CD4-positive, alpha-beta T cell (primary cell): ENCODE data around the gene INSYN2B. TPM values are rescaled to one million over a fixed set of nuclear protein-coding genes. Genes with fewer than 3 reads are reported as not detected.

Source experiments
- ATAC-seq: fragments of 200-7000 bp; cut with Tn5 transposase; one replicate; pipeline ENCODE4 v1.10.0; 2022; ENCODE audit warnings: mild to moderate bottlenecking; ENCODE audit not compliant: poor library complexity
- CTCF ChIA-PET: fragments of 350-600 bp; sonication (Branson Sonifier 250); formaldehyde crosslinking; loops from one replicate; lab custom pipeline; 2021; ENCODE audit warnings: antibody characterized with exemption, inconsistent platforms; lab: Charles Lee
- POLR2A ChIA-PET: fragments of 350-600 bp; sonication (Branson Sonifier 250); formaldehyde crosslinking; loops from one replicate; lab custom pipeline; 2021; ENCODE audit warnings: antibody characterized with exemption, inconsistent platforms; lab: Charles Lee
- DNase-seq, 14 experiments: peaks; one replicate each; pipeline ENCODE4 v3.0.0-alpha.2; 2013 to 2020; ENCODE audit warnings: mixed read lengths in 2 of 14
- H3K27ac ChIP-seq, 2 donors: one replicate each; pipeline versions ENCODE4 v1.5.1 to v1.7.0; 2013; ENCODE audit warnings: low read length in 2 of 2, low read depth in 1 of 2, mild to moderate bottlenecking in 1 of 2
- H3K27me3 ChIP-seq, 2 experiments: 1 replicate in 1 of 2; 2 replicates in 1 of 2; pipeline versions ENCODE4 v1.6.1 to v1.7.0; 2013; ENCODE audit warnings: low read length in 2 of 2, control low read depth in 1 of 2, mild to moderate bottlenecking in 1 of 2, moderate library complexity in 1 of 2; ENCODE audit not compliant: insufficient read depth in 2 of 2, control insufficient read depth in 1 of 2
- H3K36me3 ChIP-seq: one replicate; pipeline ENCODE4 v1.6.1; 2013; ENCODE audit warnings: low read length, control low read depth; ENCODE audit not compliant: insufficient read depth
- H3K4me1 ChIP-seq: one replicate; pipeline ENCODE4 v1.6.1; 2013; ENCODE audit warnings: low read length, control low read depth; ENCODE audit not compliant: insufficient read depth
- H3K4me3 ChIP-seq: one replicate; pipeline ENCODE4 v1.5.1; 2013; ENCODE audit warnings: mild to moderate bottlenecking, low read length, moderate library complexity
- H3K9me3 ChIP-seq, 2 experiments: 1 replicate in 1 of 2; 2 replicates in 1 of 2; pipeline versions ENCODE4 v1.6.1 to v1.7.0; 2013; ENCODE audit warnings: low read length in 2 of 2, mild to moderate bottlenecking in 2 of 2, control low read depth in 1 of 2, moderate library complexity in 1 of 2; ENCODE audit not compliant: control insufficient read depth in 1 of 2, insufficient read depth in 1 of 2
- H3K27ac Mint-ChIP-seq: one replicate; pipeline ENCODE4 v1.8.0; 2020; ENCODE audit warnings: mixed read lengths
- H3K27me3 Mint-ChIP-seq: one replicate; pipeline ENCODE4 v1.8.0; 2021; ENCODE audit warnings: mixed read lengths
- H3K36me3 Mint-ChIP-seq: one replicate; pipeline ENCODE4 v1.8.0; 2021; ENCODE audit warnings: low read depth, mixed read lengths
- H3K4me1 Mint-ChIP-seq: one replicate; pipeline ENCODE4 v1.8.0; 2021; ENCODE audit warnings: low read depth, mixed read lengths
- H3K4me3 Mint-ChIP-seq: one replicate; pipeline ENCODE4 v1.8.0; 2020; ENCODE audit warnings: mild to moderate bottlenecking, mixed read lengths
- H3K9me3 Mint-ChIP-seq: one replicate; pipeline ENCODE4 v1.8.0; 2020; ENCODE audit warnings: mixed read lengths
- CTCF ChIP-seq: fragments of 200-600 bp; IDR thresholded peaks from one replicate; pipeline ENCODE4 v1.8.0; 2022; ENCODE audit warnings: antibody characterized with exemption, mild to moderate bottlenecking
- intact Hi-C, 2 experiments: fragments of 100-400 bp; cut with DNase I in 1 of 2; cut with micrococcal nuclease in 1 of 2; formaldehyde crosslinking; loops; one replicate each; pipeline versions ENCODE4 v1.15.1 to v1.9.0; 2023 to 2025; cut with DNase I, micrococcal nuclease
- total RNA-seq, 174 experiments: library from RNA in 2 of 174; stranded (reverse) in 2 of 174; gene quantifications; one replicate each; pipeline ENCODE4 v1.2.3 and lab custom pipeline; 2021 to 2026

The INSYN2B gene
- total RNA-seq, 2 experiments from 2014 or later: not detected

- TF ChIP-seq CTCF: no peak
- ChIA-PET CTCF (no interaction called here), POLR2A (no interaction called here)
- H3K36me3 Mint-ChIP-seq: peaks cover 85% of the 10 kb centered on the region
- H3K27ac Mint-ChIP-seq: no peak overlapping the region
- no peaks in the 10 kb centered on the region for H3K27me3 ChIP-seq
- intact Hi-C loops: no loop called here
- ATAC-seq (no peak), DNase-seq (no peak)
- H3K4me1 ChIP-seq: no peaks in the 10 kb centered on the region
- H3K9me3 Mint-ChIP-seq: no peaks in the 10 kb centered on the region
- no peaks in the 10 kb centered on the region for H3K27me3 Mint-ChIP-seq
- no peaks in the 10 kb centered on the region for H3K9me3 ChIP-seq
- peaks cover 4% of the 10 kb centered on the region for H3K36me3 ChIP-seq
- no peak overlapping the region for H3K4me3 Mint-ChIP-seq
- peaks cover 14% of the 10 kb centered on the region for H3K4me1 Mint-ChIP-seq
- H3K4me3 ChIP-seq: no peak overlapping the region
- H3K27ac ChIP-seq: no peak overlapping the region
These were observed 62.1 kb downstream of the INSYN2B start for GRCh38 chr5:169918228-169918627.

GRCh38 chr5:169917500-169917899, 62.8 kb downstream of the INSYN2B start:
- Histone ChIP-seq H3K4me1 (no peaks in the 10 kb centered on the region), H3K9me3 (no peaks in the 10 kb centered on the region), H3K27me3 (no peaks in the 10 kb centered on the region), H3K36me3 (peaks cover 4% of the 10 kb centered on the region), H3K4me3 (no peak overlapping the region), H3K27ac (no peak overlapping the region)
- POLR2A ChIA-PET: no interaction called here
- no peaks in the 10 kb centered on the region for H3K9me3 Mint-ChIP-seq
- peaks cover 7% of the 10 kb centered on the region for H3K4me1 Mint-ChIP-seq
- no peak overlapping the region for H3K27ac Mint-ChIP-seq
- DNase-seq (no peak), ATAC-seq (no peak)
- no peak for TF ChIP-seq CTCF
- CTCF ChIA-PET: no interaction called here
- intact Hi-C loops: no loop called here
- H3K36me3 Mint-ChIP-seq: peaks cover 77% of the 10 kb centered on the region
- no peak overlapping the region for H3K4me3 Mint-ChIP-seq
- no peaks in the 10 kb centered on the region for H3K27me3 Mint-ChIP-seq

- Histone ChIP-seq H3K4me1 (no peaks in the 10 kb centered on the region), H3K9me3 (no peaks in the 10 kb centered on the region), H3K4me3 (no peak overlapping the region), H3K36me3 (peaks cover 9% of the 10 kb centered on the region), H3K27ac (no peak overlapping the region), H3K27me3 (no peaks in the 10 kb centered on the region)
- DNase-seq: no peak
- H3K4me3 Mint-ChIP-seq: no peak overlapping the region
- TF ChIP-seq CTCF: no peak
- H3K27me3 Mint-ChIP-seq: no peaks in the 10 kb centered on the region
- intact Hi-C loops: no loop called here
- ATAC-seq: no peak
- H3K4me1 Mint-ChIP-seq: peaks cover 5% of the 10 kb centered on the region
- no peak overlapping the region for H3K27ac Mint-ChIP-seq
- POLR2A ChIA-PET: no interaction called here
- H3K9me3 Mint-ChIP-seq: no peaks in the 10 kb centered on the region
- CTCF ChIA-PET: no interaction called here
- peaks cover 67% of the 10 kb centered on the region for H3K36me3 Mint-ChIP-seq
These were observed 65.5 kb downstream of the INSYN2B start for GRCh38 chr5:169914766-169915165.
